ENCODE measurements around the gene RASSF5.

Gene RASSF5

DNA sequence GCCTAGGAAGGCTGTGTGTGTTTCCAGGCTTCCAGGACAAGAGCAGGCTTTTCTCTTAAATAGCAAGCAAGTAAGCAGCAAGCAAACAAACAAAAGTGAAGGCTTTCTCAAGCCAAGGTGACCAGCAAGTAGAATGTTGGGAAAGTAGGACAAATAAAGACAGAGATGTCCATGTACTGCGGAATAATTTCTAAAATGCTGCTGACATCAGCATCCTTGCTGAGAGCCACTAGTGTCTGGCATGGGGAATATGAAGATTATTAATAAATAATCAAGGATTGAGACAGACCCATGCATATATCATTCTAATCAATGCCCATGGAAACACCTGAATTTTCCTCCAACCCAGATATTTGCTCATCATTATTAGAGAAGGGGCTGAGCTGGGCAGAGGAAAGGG is 121.6 kb downstream of the RASSF5 start:
- H3K36me3 ChIP-seq (ENCODE audit: control insufficient read depth, insufficient read depth, low read length) = no peaks in the 10 kb centered on the region
- H3K27ac ChIP-seq (ENCODE audit: low read depth, low read length) = no peak overlapping the region
- peaks cover 7% of the 10 kb centered on the region; the same call in 1 of the 2 replicates for H3K4me1 ChIP-seq (ENCODE audit: control insufficient read depth, insufficient read depth, low read length)
- no peaks in the 10 kb centered on the region for H3K9me3 ChIP-seq (ENCODE audit: control insufficient read depth, insufficient read depth, low read depth, low read length)
- no peaks in the 10 kb centered on the region; the same call in 1 of the 2 replicates for H3K27me3 ChIP-seq (ENCODE audit: control insufficient read depth, insufficient read depth, low read length)
- no peak overlapping the region for H3K9ac ChIP-seq (ENCODE audit: low read length)
- H3K4me3 ChIP-seq (ENCODE audit: low read depth, low read length) = no peak overlapping the region

GRCh38 chr1:206631085-206631509 is 123.8 kb downstream of the RASSF5 start:
- Histone ChIP-seq H3K27me3 (ENCODE audit: control insufficient read depth, insufficient read depth, low read length) (peaks cover 4% of the 10 kb centered on the region; the same call in 1 of the 2 replicates), H3K4me1 (ENCODE audit: control insufficient read depth, insufficient read depth, low read length) (peaks cover 14% of the 10 kb centered on the region), H3K9me3 (ENCODE audit: control insufficient read depth, insufficient read depth, low read depth, low read length) (no peaks in the 10 kb centered on the region), H3K4me3 (ENCODE audit: low read depth, low read length) (no peak overlapping the region), H3K27ac (ENCODE audit: low read depth, low read length) (no peak overlapping the region), H3K9ac (ENCODE audit: low read length) (no peak overlapping the region), H3K36me3 (ENCODE audit: control insufficient read depth, insufficient read depth, low read length) (no peaks in the 10 kb centered on the region)

GRCh38 chr1:206633708-206634121 is 126.4 kb downstream of the RASSF5 start:
- Histone ChIP-seq H3K9ac (ENCODE audit: low read length) (no peak overlapping the region), H3K36me3 (ENCODE audit: control insufficient read depth, insufficient read depth, low read length) (no peaks in the 10 kb centered on the region), H3K4me3 (ENCODE audit: low read depth, low read length) (no peak overlapping the region), H3K27me3 (ENCODE audit: control insufficient read depth, insufficient read depth, low read length) (peaks cover 6% of the 10 kb centered on the region; the same call in 1 of the 2 replicates), H3K27ac (ENCODE audit: low read depth, low read length) (no peak overlapping the region), H3K4me1 (ENCODE audit: control insufficient read depth, insufficient read depth, low read length) (peaks cover 17% of the 10 kb centered on the region), H3K9me3 (ENCODE audit: control insufficient read depth, insufficient read depth, low read depth, low read length) (no peaks in the 10 kb centered on the region)

DNA sequence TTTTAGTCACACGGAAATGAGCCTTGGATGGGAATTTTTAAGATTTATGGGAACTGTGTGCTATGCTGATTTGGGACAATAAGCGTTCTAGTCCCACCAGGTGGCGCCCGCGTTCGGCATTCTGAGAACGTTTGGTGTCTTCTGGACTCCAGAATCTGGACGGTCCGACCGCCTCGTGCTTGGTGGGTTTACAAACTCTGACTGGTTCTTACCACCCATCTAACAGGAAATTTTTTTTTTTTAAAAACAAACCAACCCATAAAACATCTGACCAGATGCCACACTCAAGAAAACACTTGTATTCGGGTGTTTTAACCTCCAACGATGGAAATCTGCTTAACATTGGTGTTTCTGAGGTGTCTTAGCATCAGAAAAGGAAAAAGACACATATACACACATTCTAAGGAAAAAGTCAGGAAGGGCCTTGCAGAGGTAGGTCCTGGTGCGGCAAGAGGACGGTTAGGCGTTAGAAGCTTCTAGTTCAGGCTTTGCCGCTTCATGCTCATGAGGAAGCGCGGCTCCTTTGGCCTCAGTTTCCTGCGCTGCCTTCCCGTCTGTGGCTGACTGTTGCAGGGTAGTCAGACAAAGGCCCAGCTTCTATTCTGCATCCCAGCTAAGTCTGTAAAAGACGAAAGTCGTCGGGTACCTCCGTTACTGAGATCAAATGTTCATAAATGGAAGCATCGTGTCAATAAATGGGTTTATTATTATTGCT is 127.2 kb downstream of the RASSF5 start:
- Histone ChIP-seq H3K9me3 (ENCODE audit: control insufficient read depth, insufficient read depth, low read depth, low read length) (no peaks in the 10 kb centered on the region), H3K9ac (ENCODE audit: low read length) (peak overlapping the region; percentile 52), H3K4me1 (ENCODE audit: control insufficient read depth, insufficient read depth, low read length) (peaks cover 17% of the 10 kb centered on the region), H3K36me3 (ENCODE audit: control insufficient read depth, insufficient read depth, low read length) (no peaks in the 10 kb centered on the region), H3K27me3 (ENCODE audit: control insufficient read depth, insufficient read depth, low read length) (peaks cover 6% of the 10 kb centered on the region; the same call in 1 of the 2 replicates), H3K27ac (ENCODE audit: low read depth, low read length) (no peak overlapping the region), H3K4me3 (ENCODE audit: low read depth, low read length) (peak overlapping the region; percentile 96)

DNA sequence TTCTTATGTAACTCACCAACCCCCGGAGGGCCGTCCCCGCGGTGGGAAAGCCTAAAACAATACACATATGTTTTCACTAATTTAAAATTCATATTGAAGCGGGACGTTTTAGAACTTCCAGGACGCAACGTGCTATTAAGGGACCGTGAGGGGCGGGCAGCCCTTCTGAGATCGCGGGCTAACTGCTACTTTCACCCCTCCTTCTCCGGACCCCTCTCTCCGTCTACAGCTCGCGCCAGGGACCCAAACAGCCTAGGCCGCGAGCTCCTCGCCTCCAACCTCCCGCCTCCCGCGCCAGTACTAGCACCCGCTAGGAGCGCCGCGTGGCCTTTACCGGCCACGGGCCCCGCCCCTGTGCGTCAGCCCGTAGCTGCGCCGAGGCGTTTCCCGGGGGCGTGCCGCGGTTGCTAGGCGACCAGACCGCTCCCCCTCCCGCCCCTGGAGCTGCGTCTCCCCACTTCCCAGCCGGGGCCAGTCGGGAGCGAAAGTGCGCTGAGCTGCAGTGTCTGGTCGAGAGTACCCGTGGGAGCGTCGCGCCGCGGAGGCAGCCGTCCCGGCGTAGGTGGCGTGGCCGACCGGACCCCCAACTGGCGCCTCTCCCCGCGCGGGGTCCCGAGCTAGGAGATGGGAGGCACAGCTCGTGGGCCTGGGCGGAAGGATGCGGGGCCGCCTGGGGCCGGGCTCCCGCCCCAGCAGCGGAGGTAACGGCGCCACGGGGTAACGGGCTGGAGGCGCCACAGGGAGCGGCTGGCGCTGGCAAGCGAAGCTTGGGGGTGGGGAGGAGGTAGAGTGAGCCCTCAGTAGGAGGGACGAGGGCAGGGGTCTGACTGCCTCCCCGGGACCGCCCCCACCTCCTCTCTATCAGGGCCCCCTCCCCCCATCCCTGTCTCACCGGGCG is 128.0 kb downstream of the RASSF5 start, which contains the start of gene DYRK3:
Gene DYRK3 (plus strand): TSS at position 457 of the 898 bp plus-strand sequence. CDS start 168 bp downstream, at position 625.
- Histone ChIP-seq H3K27ac (ENCODE audit: low read depth, low read length) (no peak within 1 kb of the TSS; the same call in 1 of the 2 replicates), H3K9me3 (ENCODE audit: control insufficient read depth, insufficient read depth, low read depth, low read length) (no peaks in the 10 kb centered on the region), H3K4me3 (ENCODE audit: low read depth, low read length) (peak within 1 kb of the TSS; percentile 96), H3K36me3 (ENCODE audit: control insufficient read depth, insufficient read depth, low read length) (no peaks in the 10 kb centered on the region), H3K27me3 (ENCODE audit: control insufficient read depth, insufficient read depth, low read length) (peaks cover 6% of the 10 kb centered on the region; the same call in 1 of the 2 replicates), H3K9ac (ENCODE audit: low read length) (peak within 1 kb of the TSS; percentile 76), H3K4me1 (ENCODE audit: control insufficient read depth, insufficient read depth, low read length) (peaks cover 17% of the 10 kb centered on the region)

- no peak overlapping the region for H3K27ac ChIP-seq (ENCODE audit: low read depth, low read length)
- H3K9ac ChIP-seq (ENCODE audit: low read length) = no peak overlapping the region
- H3K4me3 ChIP-seq (ENCODE audit: low read depth, low read length) = peak overlapping the region; percentile 96
- no peaks in the 10 kb centered on the region for H3K36me3 ChIP-seq (ENCODE audit: control insufficient read depth, insufficient read depth, low read length)
- peaks cover 6% of the 10 kb centered on the region; the same call in 1 of the 2 replicates for H3K27me3 ChIP-seq (ENCODE audit: control insufficient read depth, insufficient read depth, low read length)
- H3K9me3 ChIP-seq (ENCODE audit: control insufficient read depth, insufficient read depth, low read depth, low read length) = no peaks in the 10 kb centered on the region
- peaks cover 17% of the 10 kb centered on the region for H3K4me1 ChIP-seq (ENCODE audit: control insufficient read depth, insufficient read depth, low read length)
These were observed 128.6 kb downstream of the RASSF5 start for GRCh38 chr1:206635978-206636345.

GRCh38 chr1:206636671-206637070 is 129.3 kb downstream of the RASSF5 start:
- Histone ChIP-seq H3K27ac (ENCODE audit: low read depth, low read length) (no peak overlapping the region), H3K4me1 (ENCODE audit: control insufficient read depth, insufficient read depth, low read length) (peaks cover 17% of the 10 kb centered on the region), H3K27me3 (ENCODE audit: control insufficient read depth, insufficient read depth, low read length) (peaks cover 6% of the 10 kb centered on the region; the same call in 1 of the 2 replicates), H3K9me3 (ENCODE audit: control insufficient read depth, insufficient read depth, low read depth, low read length) (no peaks in the 10 kb centered on the region), H3K9ac (ENCODE audit: low read length) (no peak overlapping the region), H3K36me3 (ENCODE audit: control insufficient read depth, insufficient read depth, low read length) (no peaks in the 10 kb centered on the region), H3K4me3 (ENCODE audit: low read depth, low read length) (peak overlapping the region; percentile 37; the same call in 1 of the 2 replicates)

GRCh38 chr1:206637605-206638004 is 130.3 kb downstream of the RASSF5 start:
- Histone ChIP-seq H3K27me3 (ENCODE audit: control insufficient read depth, insufficient read depth, low read length) (peaks cover 6% of the 10 kb centered on the region; the same call in 1 of the 2 replicates), H3K4me1 (ENCODE audit: control insufficient read depth, insufficient read depth, low read length) (peaks cover 17% of the 10 kb centered on the region), H3K9ac (ENCODE audit: low read length) (no peak overlapping the region), H3K36me3 (ENCODE audit: control insufficient read depth, insufficient read depth, low read length) (no peaks in the 10 kb centered on the region), H3K4me3 (ENCODE audit: low read depth, low read length) (no peak overlapping the region), H3K27ac (ENCODE audit: low read depth, low read length) (no peak overlapping the region), H3K9me3 (ENCODE audit: control insufficient read depth, insufficient read depth, low read depth, low read length) (no peaks in the 10 kb centered on the region)

Data from HUES6 (cell line).